Nephron (organoid): Measurements from ENCODE around the gene C1orf53.

Source experiments
- H3K27ac Mint-ChIP-seq, 3 experiments: 2 replicates each; pipeline ENCODE4 v1.8.0; 2020; ENCODE audit warnings: mixed read lengths in 3 of 3, mild to moderate bottlenecking in 2 of 3, moderate library complexity in 1 of 3
- H3K27me3 Mint-ChIP-seq: 2 replicates; pipeline ENCODE4 v1.8.0; 2021; ENCODE audit warnings: low read depth, mild to moderate bottlenecking, moderate library complexity, mixed read lengths
- H3K36me3 Mint-ChIP-seq: 2 replicates; pipeline ENCODE4 v1.8.0; 2020; ENCODE audit warnings: low read depth, mixed read lengths
- H3K4me1 Mint-ChIP-seq: 2 replicates; pipeline ENCODE4 v1.8.0; 2020; ENCODE audit warnings: mixed read lengths
- H3K4me3 Mint-ChIP-seq, 3 experiments: 2 replicates each; pipeline ENCODE4 v1.8.0; 2020; ENCODE audit warnings: mild to moderate bottlenecking in 3 of 3, mixed read lengths in 3 of 3, moderate library complexity in 2 of 3
- H3K9me3 Mint-ChIP-seq: 2 replicates; pipeline ENCODE4 v1.8.0; 2020; ENCODE audit warnings: mixed read lengths
- CTCF ChIP-seq, 3 experiments: fragments of 200-600 bp; sonication (generic); IDR thresholded peaks; one replicate each; pipeline ENCODE4 v1.5.0; 2021; ENCODE audit warnings: antibody characterized with exemption in 3 of 3; ENCODE audit not compliant: unreplicated experiment in 3 of 3

The C1orf53 gene

GRCh38 chr1:197913495-197914276 is 11.3 kb downstream of the C1orf53 start:
- H3K27me3 Mint-ChIP-seq: peaks cover 100% of the 10 kb centered on the region
- peak overlapping the region; percentile 10 to 68 (median 33) for H3K4me3 Mint-ChIP-seq
- H3K9me3 Mint-ChIP-seq: no peaks in the 10 kb centered on the region
- H3K4me1 Mint-ChIP-seq: peaks cover 64% of the 10 kb centered on the region
- H3K27ac Mint-ChIP-seq: no peak overlapping the region
- TF ChIP-seq CTCF (IDR thresholded peaks at IDR 0.05; ENCODE audit: unreplicated experiment in 3 of 3): no peak
- H3K36me3 Mint-ChIP-seq: no peaks in the 10 kb centered on the region

- no peaks in the 10 kb centered on the region for H3K9me3 Mint-ChIP-seq
- H3K27ac Mint-ChIP-seq: no peak overlapping the region
- peaks cover 100% of the 10 kb centered on the region for H3K27me3 Mint-ChIP-seq
- no peak for TF ChIP-seq CTCF (IDR thresholded peaks at IDR 0.05; ENCODE audit: unreplicated experiment in 3 of 3)
- H3K36me3 Mint-ChIP-seq: no peaks in the 10 kb centered on the region
- peaks cover 60% of the 10 kb centered on the region for H3K4me1 Mint-ChIP-seq
- H3K4me3 Mint-ChIP-seq: peak overlapping the region in 2 of 3 experiments; percentile 19 to 22
These were observed 12.1 kb downstream of the C1orf53 start for GRCh38 chr1:197914510-197914909.

GRCh38 chr1:197915260-197915861 is 12.9 kb downstream of the C1orf53 start:
- Mint-ChIP-seq H3K36me3 (no peaks in the 10 kb centered on the region), H3K9me3 (no peaks in the 10 kb centered on the region), H3K27me3 (peaks cover 100% of the 10 kb centered on the region), H3K4me3 (peak overlapping the region; percentile 74 to 81 (median 79)), H3K4me1 (peaks cover 63% of the 10 kb centered on the region), H3K27ac (no peak overlapping the region)
- no peak for TF ChIP-seq CTCF (IDR thresholded peaks at IDR 0.05; ENCODE audit: unreplicated experiment in 3 of 3)

GRCh38 chr1:197915862-197916499 is 13.6 kb downstream of the C1orf53 start:
- peak; percentile 51 to 64 (median 60) for TF ChIP-seq CTCF (IDR thresholded peaks at IDR 0.05; ENCODE audit: unreplicated experiment in 3 of 3)
- Mint-ChIP-seq H3K9me3 (no peaks in the 10 kb centered on the region), H3K4me3 (peak overlapping the region; percentile 74 to 81 (median 79)), H3K27me3 (peaks cover 100% of the 10 kb centered on the region), H3K36me3 (no peaks in the 10 kb centered on the region), H3K4me1 (peaks cover 66% of the 10 kb centered on the region), H3K27ac (no peak overlapping the region)

GRCh38 chr1:197916500-197916983 is 14.1 kb downstream of the C1orf53 start:
- peaks cover 100% of the 10 kb centered on the region for H3K27me3 Mint-ChIP-seq
- H3K4me3 Mint-ChIP-seq: peak overlapping the region; percentile 74 to 81 (median 79)
- no peak overlapping the region for H3K27ac Mint-ChIP-seq
- H3K9me3 Mint-ChIP-seq: no peaks in the 10 kb centered on the region
- no peaks in the 10 kb centered on the region for H3K36me3 Mint-ChIP-seq
- TF ChIP-seq CTCF (IDR thresholded peaks at IDR 0.05; ENCODE audit: unreplicated experiment in 3 of 3): no peak
- H3K4me1 Mint-ChIP-seq: peaks cover 70% of the 10 kb centered on the region
